Loucy (cell line): ENCODE measurements around the gene PEG3.

Source experiments
- EZH2phosphoT487 ChIP-seq: fragments of 200-600 bp; IDR thresholded peaks from 2 replicates; pipeline ENCODE4 v1.6.1; 2018; ENCODE audit warnings: antibody characterized with exemption, mild to moderate bottlenecking, moderate library complexity, borderline replicate concordance
- TF ChIP-seq, protein P1 (sequence below): fragments of 200-600 bp; sonication (generic); conservative IDR thresholded peaks from 2 replicates; pipeline ENCODE4 v1.5.1; 2014; ENCODE audit warnings: mild to moderate bottlenecking, antibody characterized with exemption, low read length

DNA sequence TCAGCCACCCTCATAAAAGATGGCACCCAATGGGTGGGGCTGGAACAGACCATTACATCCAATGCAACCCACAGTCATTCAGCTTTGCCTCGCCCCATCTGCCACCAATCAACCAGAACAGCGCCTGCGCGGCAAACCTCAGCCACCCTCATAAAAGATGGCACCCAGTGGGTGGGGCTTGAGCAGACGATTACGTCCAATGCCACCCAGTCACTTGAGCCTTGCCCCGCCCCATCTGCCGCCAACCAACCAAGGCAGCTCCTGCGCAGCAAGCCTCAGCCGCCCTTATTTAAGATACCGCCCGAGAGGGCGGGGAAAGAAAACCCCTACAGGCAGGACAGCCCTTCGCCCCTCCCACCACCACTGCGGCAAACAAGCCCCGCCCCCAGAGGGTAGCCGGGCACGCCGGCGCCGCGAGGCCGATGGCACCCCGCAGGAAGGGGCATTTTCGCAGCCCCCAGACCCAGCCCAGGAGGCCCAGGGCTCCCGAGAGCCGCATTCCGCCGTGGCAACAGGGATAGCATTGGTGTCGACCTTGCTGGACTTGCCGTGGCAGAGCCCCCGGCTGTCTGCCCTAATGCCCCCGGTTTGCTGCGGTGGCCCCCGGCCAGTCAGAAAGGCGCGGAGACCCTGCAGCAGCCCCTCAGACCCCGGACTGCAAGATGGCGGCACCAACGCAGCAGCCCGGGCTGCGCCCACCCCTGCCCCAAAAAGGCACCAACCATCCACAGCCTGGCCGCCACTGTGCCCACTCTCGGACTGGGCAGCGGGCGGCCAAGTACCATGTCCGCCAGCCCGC lies 675 bp downstream of the PEG3 start:
- TF ChIP-seq, protein P1, sequence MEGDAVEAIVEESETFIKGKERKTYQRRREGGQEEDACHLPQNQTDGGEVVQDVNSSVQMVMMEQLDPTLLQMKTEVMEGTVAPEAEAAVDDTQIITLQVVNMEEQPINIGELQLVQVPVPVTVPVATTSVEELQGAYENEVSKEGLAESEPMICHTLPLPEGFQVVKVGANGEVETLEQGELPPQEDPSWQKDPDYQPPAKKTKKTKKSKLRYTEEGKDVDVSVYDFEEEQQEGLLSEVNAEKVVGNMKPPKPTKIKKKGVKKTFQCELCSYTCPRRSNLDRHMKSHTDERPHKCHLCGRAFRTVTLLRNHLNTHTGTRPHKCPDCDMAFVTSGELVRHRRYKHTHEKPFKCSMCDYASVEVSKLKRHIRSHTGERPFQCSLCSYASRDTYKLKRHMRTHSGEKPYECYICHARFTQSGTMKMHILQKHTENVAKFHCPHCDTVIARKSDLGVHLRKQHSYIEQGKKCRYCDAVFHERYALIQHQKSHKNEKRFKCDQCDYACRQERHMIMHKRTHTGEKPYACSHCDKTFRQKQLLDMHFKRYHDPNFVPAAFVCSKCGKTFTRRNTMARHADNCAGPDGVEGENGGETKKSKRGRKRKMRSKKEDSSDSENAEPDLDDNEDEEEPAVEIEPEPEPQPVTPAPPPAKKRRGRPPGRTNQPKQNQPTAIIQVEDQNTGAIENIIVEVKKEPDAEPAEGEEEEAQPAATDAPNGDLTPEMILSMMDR, result no peak
- TF ChIP-seq EZH2phosphoT487, result no peak
